Esophagus mucosa (tissue), 1 donor: ENCODE data around the gene RHBDD1. TPM values are rescaled to one million over a fixed set of nuclear protein-coding genes. Genes with fewer than 3 reads are reported as not detected.

Source experiments
- ATAC-seq: fragments of 200-7000 bp; cut with Tn5 transposase; one replicate; pipeline ENCODE4 v1.9.1; 2020
- total RNA-seq: library from RNA; stranded (reverse); gene quantifications from one replicate; pipeline ENCODE4 v1.2.4, GENCODE V29; 2023
- donor health status: DM: yes; HTN: yes; CAD: no.

Gene RHBDD1
- total RNA-seq, 1 donor from 2014 or later, result 26.6 TPM

GRCh38 chr2:226932443-226932842 is 96.6 kb downstream of the RHBDD1 start:
- no peak for ATAC-seq

GRCh38 chr2:226934546-226935201 is 98.8 kb downstream of the RHBDD1 start:
- ATAC-seq, result no peak

- no peak for ATAC-seq
Observed at GRCh38 chr2:226943862-226944620, 108.2 kb downstream of the RHBDD1 start.

GRCh38 chr2:226953206-226953605 is 117.4 kb downstream of the RHBDD1 start:
- no peak for ATAC-seq

DNA sequence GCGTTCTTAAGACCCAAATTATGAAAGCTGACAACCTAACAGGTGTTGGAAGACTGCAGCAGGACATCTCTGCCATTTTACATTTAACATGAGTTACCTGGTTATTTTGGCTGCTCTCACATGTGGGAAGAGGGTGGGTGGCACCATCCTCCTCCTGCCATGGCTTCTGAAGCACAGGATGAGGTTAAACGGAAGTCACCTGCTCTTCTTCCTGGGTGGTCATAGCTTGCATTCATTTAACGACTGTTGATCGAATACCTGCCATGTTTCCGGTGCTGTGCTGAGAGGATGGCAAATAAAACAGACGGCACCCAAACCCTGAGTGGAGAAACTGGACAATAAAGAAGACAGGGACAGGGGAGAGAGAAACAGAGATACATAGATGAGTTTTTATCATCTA is 118.0 kb downstream of the RHBDD1 start:
- ATAC-seq, result no peak

- no peak for ATAC-seq
Observed at GRCh38 chr2:226956659-226957058, 120.8 kb downstream of the RHBDD1 start.

GRCh38 chr2:226959418-226959817 is 123.6 kb downstream of the RHBDD1 start:
- ATAC-seq, result no peak

- no peak for ATAC-seq
Observed at GRCh38 chr2:226962176-226962773, 126.4 kb downstream of the RHBDD1 start.

DNA sequence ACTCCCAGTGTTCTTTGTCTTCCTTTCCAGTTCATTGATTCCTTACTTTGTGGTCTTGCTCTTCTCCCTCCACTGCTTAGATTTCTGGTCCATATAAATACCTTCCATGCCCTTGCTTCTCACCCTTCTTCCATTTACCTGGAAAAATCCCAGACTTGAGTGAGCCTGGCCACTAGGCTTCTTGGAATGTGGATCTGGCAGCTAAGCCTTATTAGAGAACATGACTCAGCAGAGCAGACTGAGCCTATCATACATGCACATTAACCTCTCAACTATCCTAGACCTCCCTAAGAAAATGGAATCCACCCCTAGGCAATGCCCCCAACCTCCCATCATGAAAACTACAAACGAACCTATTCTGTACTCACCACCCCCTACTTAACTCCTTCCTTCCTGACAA is 127.7 kb downstream of the RHBDD1 start:
- no peak for ATAC-seq

DNA sequence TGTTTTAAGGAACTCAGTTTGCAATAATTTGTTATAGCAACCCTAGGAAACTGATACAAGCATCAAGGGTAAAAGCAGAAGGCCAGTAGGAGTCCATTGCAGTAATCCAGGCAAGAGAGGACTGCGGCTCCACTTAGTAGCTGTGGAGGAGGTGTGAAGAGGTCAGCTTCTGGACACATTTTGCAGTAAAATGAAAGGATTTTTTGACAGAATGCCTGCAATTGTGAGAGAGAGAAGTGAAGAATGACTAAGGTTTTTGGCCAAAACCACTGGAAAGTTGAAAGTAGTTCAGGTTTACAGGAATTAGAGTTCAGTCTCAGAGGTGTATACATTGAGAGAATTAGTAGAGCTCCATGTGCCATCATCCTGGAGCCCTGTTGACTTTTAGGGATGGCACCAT is 129.5 kb downstream of the RHBDD1 start:
- ATAC-seq, result no peak

GRCh38 chr2:226969417-226970080 is 133.7 kb downstream of the RHBDD1 start:
- ATAC-seq, result no peak

DNA sequence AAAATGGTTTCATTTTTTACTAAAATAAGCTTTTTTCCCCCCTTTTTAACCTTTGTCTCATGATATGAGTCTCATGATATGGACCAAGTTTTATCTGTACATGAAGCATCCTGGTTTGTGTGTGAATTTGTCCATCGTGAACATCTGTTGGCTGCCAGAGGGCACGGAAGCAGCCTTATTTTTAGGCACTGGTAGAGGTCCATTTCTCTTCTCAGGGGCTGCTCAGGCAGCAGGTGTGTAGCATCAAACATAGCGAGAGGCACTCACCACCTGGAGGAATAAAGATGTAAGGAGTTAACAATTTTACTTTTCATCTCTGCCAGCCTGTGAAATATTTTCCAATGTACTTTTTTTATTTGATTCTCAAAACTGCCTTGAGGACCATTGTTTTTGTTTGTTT is 134.5 kb downstream of the RHBDD1 start:
- no peak for ATAC-seq

DNA sequence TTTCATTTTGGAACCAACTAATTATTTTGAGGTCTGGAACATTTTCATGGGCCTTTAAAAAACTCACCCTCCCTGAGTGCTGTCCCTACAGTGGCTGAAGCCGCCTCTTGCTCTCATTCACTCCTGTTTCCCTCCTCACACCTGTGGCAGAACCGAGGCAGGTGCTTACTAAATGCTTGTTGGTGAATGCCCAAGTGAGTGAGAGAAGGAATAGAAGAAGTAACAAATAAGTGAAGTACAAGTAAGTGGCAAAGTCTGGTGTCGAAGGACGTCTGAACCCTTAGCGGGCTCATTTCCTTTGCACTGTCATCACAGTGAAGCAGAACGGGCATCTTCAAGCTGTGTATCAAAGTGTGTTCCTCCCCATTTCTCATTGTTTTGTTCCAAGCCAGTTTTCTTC is 135.2 kb downstream of the RHBDD1 start:
- ATAC-seq, result peak; percentile 11

DNA sequence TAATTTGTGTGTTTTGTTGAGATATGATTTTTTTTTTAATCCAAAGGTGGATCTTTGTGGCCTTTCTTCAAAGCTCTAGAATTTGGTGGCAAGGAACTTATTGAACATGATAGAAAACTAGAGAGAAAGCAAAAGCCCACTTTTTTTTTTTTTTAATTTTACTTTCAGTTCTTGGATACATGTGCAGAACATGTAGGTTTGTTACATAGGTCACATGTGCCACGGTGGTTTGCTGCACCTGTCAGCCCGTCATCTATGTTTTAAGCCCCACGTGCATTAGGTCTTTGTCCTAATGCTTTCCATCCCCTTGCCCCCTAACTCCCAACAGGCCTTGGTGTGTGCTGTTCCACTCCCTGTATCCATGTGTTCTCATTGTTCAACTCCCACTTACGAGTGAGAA is 135.9 kb downstream of the RHBDD1 start:
- no peak for ATAC-seq

GRCh38 chr2:226973816-226974215 is 138.0 kb downstream of the RHBDD1 start:
- ATAC-seq, result no peak

- peak; percentile 49 for ATAC-seq
Observed at GRCh38 chr2:226977775-226978190, 141.9 kb downstream of the RHBDD1 start.

GRCh38 chr2:226978300-226978699 is 142.4 kb downstream of the RHBDD1 start:
- no peak for ATAC-seq

DNA sequence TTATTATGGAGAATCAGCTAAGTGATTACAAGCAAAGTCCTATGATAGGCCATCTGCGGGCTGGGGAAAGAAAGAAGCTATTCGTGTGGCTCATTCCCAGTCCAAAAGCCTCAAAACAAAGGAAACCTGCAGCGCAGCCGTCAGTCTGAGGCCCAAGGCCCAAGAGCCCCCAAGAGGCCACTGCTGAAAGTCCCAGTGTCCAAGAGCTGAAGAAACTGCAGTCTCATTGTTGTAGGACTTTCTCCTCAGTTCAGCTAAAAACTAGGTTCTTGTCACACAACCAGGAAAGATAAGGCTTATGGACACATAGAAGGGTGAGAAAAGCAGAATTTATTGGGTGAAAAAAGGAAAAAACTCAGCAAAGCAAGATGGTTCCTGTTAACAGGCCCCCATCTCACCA is 143.2 kb downstream of the RHBDD1 start:
- ATAC-seq, result no peak

GRCh38 chr2:226981791-226982326 is 146.0 kb downstream of the RHBDD1 start:
- peak; percentile 75 for ATAC-seq

GRCh38 chr2:226983895-226984749 is 148.3 kb downstream of the RHBDD1 start:
- ATAC-seq, result no peak

DNA sequence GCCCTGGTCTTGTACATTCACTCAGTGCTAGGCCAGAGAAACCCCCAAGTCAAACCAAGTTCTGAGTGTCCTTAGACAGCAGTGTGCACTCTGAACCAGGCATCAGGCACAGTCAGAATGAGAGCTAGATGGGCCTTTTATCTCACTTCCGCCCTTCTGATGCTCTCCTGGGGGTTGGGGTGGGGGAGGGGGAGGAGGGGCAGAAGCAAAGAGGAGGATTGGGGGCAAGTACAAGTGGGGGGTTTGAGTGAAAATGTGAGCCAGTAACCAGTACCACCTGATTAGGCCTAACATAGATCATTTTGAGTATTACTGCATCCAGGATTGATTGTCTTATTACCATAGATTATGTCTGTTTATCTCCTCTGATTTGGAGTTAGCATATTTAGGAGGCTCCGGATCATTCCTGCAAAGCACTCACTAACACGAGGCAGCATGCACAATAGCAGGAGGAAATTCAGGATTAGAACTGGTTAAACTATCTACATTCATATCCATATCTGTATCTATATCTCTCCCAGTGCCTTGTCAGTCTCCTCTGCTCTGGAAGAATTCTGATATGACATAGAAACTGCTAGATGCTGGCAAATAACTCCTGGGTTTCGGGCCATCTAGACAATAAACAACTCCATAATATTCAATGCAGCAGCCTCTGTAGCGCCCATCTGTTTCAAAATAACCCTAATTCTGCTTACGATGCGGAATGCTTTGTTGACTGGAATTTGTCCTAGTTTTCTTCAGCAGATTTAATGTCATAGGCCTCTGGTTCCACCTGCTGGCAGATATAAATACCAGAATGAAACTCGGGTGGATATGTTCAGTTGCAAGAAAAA is 149.1 kb downstream of the RHBDD1 start:
- peak; percentile 65 for ATAC-seq
